ENCODE data around the gene KIF16B. TPM values are rescaled to one million over a fixed set of nuclear protein-coding genes. Genes with fewer than 3 reads are reported as not detected.

The KIF16B gene
- total and polyA plus RNA-seq, 2 donors (not counting 3 experiments of a cell fraction or from before 2014, with no cell fraction given) = 2.9 to 8.8 TPM

GRCh38 chr20:16316513-16316912 lies 256.7 kb downstream of the KIF16B start:
- Histone ChIP-seq H2AFZ (ENCODE audit: low read depth, low read length) (no peak overlapping the region), H3K27ac (ENCODE audit: insufficient read depth, low read depth, low read length) (no peak overlapping the region), H3K4me2 (ENCODE audit: insufficient read depth, low read length) (no peak overlapping the region), H3K9me1 (replicated peaks; ENCODE audit: control insufficient read depth, extremely low read depth, insufficient read depth, low read length) (no peaks in the 10 kb centered on the region), H3K9me3 (replicated peaks; ENCODE audit: control insufficient read depth, insufficient read depth, low read length) (no peaks in the 10 kb centered on the region), H3K4me1 (ENCODE audit: control insufficient read depth, extremely low read depth, insufficient read depth, low read length) (no peaks in the 10 kb centered on the region), H3K36me3 (ENCODE audit: control insufficient read depth in 2 of 2, extremely low read depth in 1 of 2, insufficient read depth in 2 of 2, low read length in 2 of 2) (no peaks in the 10 kb centered on the region), H3K9ac (replicated peaks; ENCODE audit: extremely low read depth, insufficient read depth, low read length) (no peak overlapping the region), H3K27me3 (ENCODE audit: control insufficient read depth in 2 of 2, insufficient read depth in 2 of 2, low read length in 2 of 2) (no peaks in the 10 kb centered on the region), H3K79me2 (ENCODE audit: control insufficient read depth, insufficient read depth, low read length) (no peaks in the 10 kb centered on the region), H4K20me1 (replicated peaks; ENCODE audit: control insufficient read depth, extremely low read depth, insufficient read depth, low read length) (no peaks in the 10 kb centered on the region), H3K4me3 (replicated peaks in 1 of 3; ENCODE audit: insufficient read depth in 1 of 3, low read depth in 1 of 3, low read length in 3 of 3) (no peak overlapping the region)
- dilution Hi-C loops (cut with MboI; ENCODE audit: extremely low pct_ligation_motif_present, low sequenced_read_pairs) = no loop called here
- ChIA-PET CTCF (no interaction called here), POLR2A (no interaction called here)
- no peak for FAIRE-seq
- no TSS peak for BruUV-seq (replicated peaks)
- TF ChIP-seq MAX (IDR thresholded peaks at IDR 0.05; ENCODE audit: insufficient read depth, insufficient read length) = no peak
- intact Hi-C loops (cut with micrococcal nuclease) = no loop called here
- DNase-seq (ENCODE audit: low read depth, low spot score) = no peak

- TF ChIP-seq POLR2AphosphoS5 (IDR thresholded peaks at IDR 0.05; ENCODE audit: insufficient read depth, low read depth, low read length) = no peak
- no peak for TF ChIP-seq EZH2 (IDR thresholded peaks at IDR 0.05; ENCODE audit: borderline replicate concordance, low read depth, low read length, severe bottlenecking)
- TF ChIP-seq MYC (IDR thresholded peaks at IDR 0.05; ENCODE audit: low read depth, low read length) = no peak
- no peak for TF ChIP-seq FOS (IDR thresholded peaks at IDR 0.05; ENCODE audit: borderline replicate concordance, insufficient read depth, low read length)
- TF ChIP-seq POLR2A (IDR thresholded peaks at IDR 0.05; ENCODE audit: low read depth, low read length) = no peak
- no peak for TF ChIP-seq CTCF (IDR thresholded peaks at IDR 0.05; ENCODE audit: extremely low read depth in 1 of 2, insufficient read depth in 1 of 2, low read depth in 1 of 2, low read length in 2 of 2)
- TF ChIP-seq GATA2 (IDR thresholded peaks at IDR 0.05; ENCODE audit: insufficient read depth, insufficient read length, low read depth, low read length) = no peak
- TF ChIP-seq JUN (IDR thresholded peaks at IDR 0.05; ENCODE audit: borderline replicate concordance, insufficient read depth, insufficient read length, low read depth) = no peak
- TF ChIP-seq MAX (IDR thresholded peaks at IDR 0.05; ENCODE audit: insufficient read depth, insufficient read length) = no peak
- intact Hi-C loops (cut with micrococcal nuclease) (no loop called here), dilution Hi-C loops (cut with MboI; ENCODE audit: extremely low pct_ligation_motif_present, low sequenced_read_pairs) (no loop called here)
- H3K9me1 ChIP-seq (replicated peaks; ENCODE audit: control insufficient read depth, extremely low read depth, insufficient read depth, low read length) = no peaks in the 10 kb centered on the region
- POLR2A ChIA-PET = no interaction called here
- no peak overlapping the region for H2AFZ ChIP-seq (ENCODE audit: low read depth, low read length)
- DNase-seq (ENCODE audit: low read depth, low spot score) (no peak), FAIRE-seq (no peak)
- CTCF ChIA-PET = interaction anchor here (1.4 kb wide), 1 partner anchor 12 kb away, joined by 4 read pairs; no protein-coding TSS in a partner anchor
- H3K9me3 ChIP-seq (replicated peaks; ENCODE audit: control insufficient read depth, insufficient read depth, low read length) = no peaks in the 10 kb centered on the region
- H3K27ac ChIP-seq (ENCODE audit: insufficient read depth, low read depth, low read length) = no peak overlapping the region
- BruUV-seq (replicated peaks) = no TSS peak
- no peaks in the 10 kb centered on the region for H3K36me3 ChIP-seq (ENCODE audit: control insufficient read depth in 2 of 2, extremely low read depth in 1 of 2, insufficient read depth in 2 of 2, low read length in 2 of 2)
- no peaks in the 10 kb centered on the region for H3K27me3 ChIP-seq (ENCODE audit: control insufficient read depth in 2 of 2, insufficient read depth in 2 of 2, low read length in 2 of 2)
- H3K79me2 ChIP-seq (ENCODE audit: control insufficient read depth, insufficient read depth, low read length) = no peaks in the 10 kb centered on the region
- no peaks in the 10 kb centered on the region for H4K20me1 ChIP-seq (replicated peaks; ENCODE audit: control insufficient read depth, extremely low read depth, insufficient read depth, low read length)
- H3K4me3 ChIP-seq (replicated peaks in 1 of 3; ENCODE audit: insufficient read depth in 1 of 3, low read depth in 1 of 3, low read length in 3 of 3) = no peak overlapping the region
- no peak overlapping the region for H3K4me2 ChIP-seq (ENCODE audit: insufficient read depth, low read length)
- H3K9ac ChIP-seq (replicated peaks; ENCODE audit: extremely low read depth, insufficient read depth, low read length) = no peak overlapping the region
- H3K4me1 ChIP-seq (ENCODE audit: control insufficient read depth, extremely low read depth, insufficient read depth, low read length) = no peaks in the 10 kb centered on the region
Measured at GRCh38 chr20:16314748-16315159, 258.5 kb downstream of the KIF16B start.
